GM18858 (cell line): ENCODE data around the gene USP6NL.

Experiments used
- ATAC-seq: cut with Tn5 transposase; IDR thresholded peaks from one replicate; pipeline ENCODE4 v1.9.1; 2021; ENCODE audit not compliant: unreplicated experiment

Gene USP6NL

GRCh38 chr10:11594589-11595394, 16.7 kb downstream of the USP6NL start:
- ATAC-seq = no peak

DNA sequence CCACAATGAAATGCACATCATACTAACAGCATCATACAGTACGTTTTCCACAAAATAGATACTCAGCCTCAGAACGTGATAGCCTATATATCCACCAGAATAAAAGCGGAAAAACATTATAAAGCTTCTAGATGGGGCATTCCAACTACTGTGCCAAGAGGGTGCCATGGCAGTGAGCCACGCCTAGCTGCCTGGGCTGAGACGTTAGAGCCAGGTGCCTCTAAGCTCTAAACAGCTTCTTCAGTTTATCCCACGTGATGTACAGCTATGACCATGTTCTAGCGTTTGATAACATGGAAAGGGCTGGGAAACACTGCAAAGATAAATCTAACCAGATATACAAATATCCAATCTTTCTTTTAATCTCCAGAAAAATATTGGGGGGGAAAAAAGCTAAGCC, 17.8 kb downstream of the USP6NL start:
- ATAC-seq = no peak

DNA sequence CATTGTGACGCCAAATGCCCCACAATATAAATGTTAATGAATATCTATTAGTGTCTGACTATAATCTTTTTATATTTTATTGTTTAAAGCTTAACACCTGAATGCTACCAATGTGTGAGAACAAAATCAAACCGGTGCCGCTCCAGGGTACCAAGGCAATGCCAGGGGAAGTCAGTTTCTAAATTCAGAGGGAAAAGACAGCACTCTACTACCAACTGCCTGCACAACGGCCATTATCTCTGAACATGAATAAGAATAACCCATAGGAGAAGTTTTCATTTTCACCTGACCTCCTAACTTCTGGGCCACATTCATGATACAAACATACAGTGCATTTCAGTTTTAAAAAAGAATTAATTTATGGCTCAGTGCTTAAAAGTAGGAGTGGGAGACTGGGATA, 21.7 kb downstream of the USP6NL start:
- no peak for ATAC-seq

- no peak for ATAC-seq
Measured at GRCh38 chr10:11588873-11589574, 22.4 kb downstream of the USP6NL start.

DNA sequence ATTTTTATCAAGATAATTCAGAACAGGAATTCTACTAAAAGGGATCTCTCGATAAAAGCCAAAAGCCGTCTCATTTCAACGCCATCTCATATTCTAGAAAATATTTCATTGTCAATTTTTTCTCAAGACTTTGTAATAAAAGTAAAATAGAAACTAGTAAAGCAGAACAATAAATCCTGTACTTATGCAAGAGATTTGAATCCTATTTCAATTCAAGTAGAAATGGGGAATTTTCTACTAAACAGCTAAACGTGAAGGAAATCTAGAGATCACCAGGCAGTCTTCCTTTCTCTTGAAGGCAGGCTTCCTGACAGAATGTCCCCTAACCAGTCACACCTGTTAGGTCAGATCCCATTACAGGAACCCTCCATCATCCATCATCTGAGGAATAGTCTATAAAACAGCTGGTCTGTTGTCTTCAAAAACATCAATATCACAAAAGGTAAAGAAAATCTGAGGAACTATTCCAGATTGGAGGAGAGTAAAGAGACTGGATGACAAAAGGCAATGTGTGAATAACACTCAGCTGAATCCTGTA, 23.7 kb downstream of the USP6NL start:
- ATAC-seq = no peak

DNA sequence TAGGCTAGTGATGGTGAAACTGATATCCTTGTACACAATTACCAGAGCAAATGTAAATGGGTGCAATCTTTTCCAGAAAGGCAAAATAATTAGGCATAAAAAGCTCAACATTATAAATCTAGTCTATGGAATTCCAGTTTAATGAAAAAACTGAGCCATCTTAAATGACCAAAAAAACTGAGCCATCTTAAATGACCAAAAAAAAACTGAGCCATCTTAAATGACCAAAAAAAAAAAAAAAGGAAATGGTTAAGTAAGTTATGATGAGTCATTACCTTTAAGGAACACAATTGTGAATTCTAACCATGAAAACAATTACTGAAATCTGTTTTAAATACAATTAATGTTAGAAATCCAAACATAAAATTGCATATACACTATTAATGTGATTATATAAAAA, 25.3 kb downstream of the USP6NL start:
- ATAC-seq = no peak

- no peak for ATAC-seq
Measured at GRCh38 chr10:11581213-11581612, 30.2 kb downstream of the USP6NL start.

GRCh38 chr10:11579885-11580284, 31.6 kb downstream of the USP6NL start:
- no peak for ATAC-seq

DNA sequence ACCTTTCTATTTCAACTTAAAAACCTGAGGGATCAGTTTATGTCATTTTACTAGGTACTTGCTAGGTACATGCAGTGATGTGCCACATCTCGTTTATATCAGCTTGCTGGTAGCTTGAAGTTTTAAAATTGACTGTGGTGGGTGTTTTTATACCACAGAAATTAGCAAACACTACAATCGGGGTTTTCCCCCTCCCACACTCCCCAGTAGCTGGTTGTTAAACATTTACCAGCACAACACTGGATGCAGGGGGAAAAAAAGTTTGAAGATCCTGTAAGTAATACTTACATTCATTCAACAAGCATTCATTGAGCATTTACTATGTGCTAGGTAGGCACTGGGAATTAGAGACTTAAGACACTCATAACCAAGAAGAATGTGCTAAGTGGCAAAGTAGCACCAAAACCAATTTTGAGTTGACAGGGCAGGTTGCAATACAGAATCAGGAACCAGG, 32.6 kb downstream of the USP6NL start:
- peak; percentile 48 for ATAC-seq

DNA sequence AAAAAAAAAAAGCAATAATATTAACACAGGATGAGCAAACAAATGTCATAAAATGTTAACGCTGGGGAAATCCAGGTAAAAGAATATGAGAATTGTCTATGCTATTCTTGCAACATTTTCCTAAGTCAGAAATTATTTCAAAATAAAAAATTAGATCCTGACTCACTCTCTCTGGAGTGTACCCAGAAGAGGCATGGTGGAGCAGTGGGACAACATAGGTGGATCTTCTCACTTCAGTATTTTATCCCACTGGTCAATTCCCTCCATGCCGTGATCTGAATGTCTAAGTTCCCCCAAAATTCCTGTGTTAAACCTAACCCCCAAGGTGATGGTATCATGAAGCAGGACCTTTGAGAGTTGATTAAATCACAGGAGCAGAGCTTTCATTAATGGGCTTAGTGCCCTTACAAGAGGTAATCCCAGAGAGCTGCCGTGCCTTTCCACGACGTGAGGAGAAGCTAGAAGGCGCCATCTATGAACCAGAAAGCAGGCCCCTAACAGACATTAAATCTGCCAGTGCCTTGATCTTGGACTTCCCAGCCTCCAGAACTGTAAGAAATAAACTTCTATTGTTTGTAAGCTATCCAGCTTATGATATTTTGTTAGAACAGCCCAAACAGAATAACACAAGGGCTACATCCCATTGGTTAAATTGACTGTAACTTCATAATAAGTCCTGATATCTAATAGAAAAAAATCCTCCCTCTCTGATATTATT, 35.2 kb downstream of the USP6NL start:
- no peak for ATAC-seq

GRCh38 chr10:11573497-11573896, 38.0 kb downstream of the USP6NL start:
- ATAC-seq = peak; percentile 55

DNA sequence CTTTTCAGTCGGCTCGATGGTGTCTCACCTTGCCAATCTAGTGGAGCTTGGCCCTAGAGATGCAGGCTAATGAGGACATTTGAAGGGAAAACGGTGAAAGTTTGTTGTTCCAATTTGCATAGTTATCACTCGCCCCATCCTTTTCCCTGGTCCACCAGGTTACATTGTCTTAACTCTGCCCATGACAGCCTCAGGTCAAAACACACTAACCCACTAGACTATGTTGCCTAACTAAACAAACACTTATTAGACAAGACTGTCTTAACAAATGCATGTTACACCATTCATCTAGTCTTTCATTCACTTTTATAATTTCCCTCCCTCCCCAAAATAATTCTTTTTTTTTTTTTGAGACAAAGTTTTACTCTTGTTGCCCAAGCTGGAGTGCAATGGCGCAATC, 40.7 kb downstream of the USP6NL start:
- ATAC-seq = no peak

- no peak for ATAC-seq
Measured at GRCh38 chr10:11569471-11569870, 42.0 kb downstream of the USP6NL start.

GRCh38 chr10:11568578-11568977, 42.9 kb downstream of the USP6NL start:
- ATAC-seq = no peak

GRCh38 chr10:11564741-11565140, 46.7 kb downstream of the USP6NL start:
- no peak for ATAC-seq

- ATAC-seq = no peak
Measured at GRCh38 chr10:11563936-11564335, 47.5 kb downstream of the USP6NL start.

DNA sequence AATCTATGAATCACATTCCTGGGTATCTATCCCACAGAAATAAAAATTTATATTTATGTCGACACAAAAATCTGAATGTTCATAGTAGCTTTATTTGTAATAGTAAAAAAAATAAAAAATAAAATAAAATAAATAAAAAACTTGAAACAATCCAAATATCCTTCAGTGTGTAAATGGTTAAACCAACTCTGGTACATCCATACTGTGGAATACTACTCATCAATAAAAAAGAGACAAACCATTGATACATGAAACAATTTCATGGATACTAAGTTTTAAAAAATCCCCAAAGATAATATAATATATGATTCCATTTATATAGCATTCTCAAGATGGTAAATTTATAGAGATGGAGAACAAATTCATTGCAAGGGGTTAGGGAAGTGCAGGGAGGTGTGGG, 48.6 kb downstream of the USP6NL start:
- no peak for ATAC-seq

GRCh38 chr10:11560076-11560709, 51.3 kb downstream of the USP6NL start:
- peak; percentile 82 for ATAC-seq

DNA sequence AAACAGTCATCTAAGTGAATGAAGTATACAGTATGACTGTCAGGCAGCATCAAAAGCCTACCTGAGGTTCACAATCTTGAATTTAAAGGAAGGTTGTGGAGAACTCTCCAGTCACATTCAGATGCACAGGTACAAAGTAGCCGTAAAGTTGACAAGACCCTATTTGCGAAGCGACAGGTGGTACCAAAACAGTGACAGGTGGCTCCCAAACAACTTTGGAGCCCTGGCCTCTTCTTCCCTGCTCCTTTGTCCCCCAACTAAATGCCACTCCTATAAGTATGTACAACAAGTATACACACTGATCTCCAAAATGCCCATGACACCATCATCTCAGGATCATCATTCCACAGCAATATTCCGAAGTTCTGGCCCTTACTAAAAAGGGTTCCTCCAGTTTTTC, 53.5 kb downstream of the USP6NL start:
- no peak for ATAC-seq

DNA sequence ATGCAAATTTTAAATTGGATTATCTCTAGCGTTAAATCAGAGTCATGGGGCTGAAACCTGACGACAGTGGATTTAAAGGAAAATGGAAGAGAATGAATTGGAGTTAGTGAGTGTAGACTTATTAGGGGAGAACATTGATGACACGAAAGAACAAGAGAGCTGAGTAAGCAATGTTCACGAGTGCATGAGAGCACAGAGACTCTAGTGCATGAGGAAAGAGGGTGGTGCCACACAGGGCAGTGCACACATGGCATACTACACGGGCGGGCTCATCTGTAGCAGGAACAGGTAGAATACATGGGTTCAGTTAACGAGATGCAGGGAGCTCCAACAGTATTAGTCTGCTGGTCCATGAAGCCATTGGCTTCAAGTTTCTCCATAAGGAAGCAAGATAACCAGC, 53.9 kb downstream of the USP6NL start:
- ATAC-seq = no peak

- ATAC-seq = no peak
Measured at GRCh38 chr10:11555556-11555955, 55.9 kb downstream of the USP6NL start.
